Fibroblast of lung (primary cell): ENCODE measurements around the gene RASA2. TPM values are rescaled to one million over a fixed set of nuclear protein-coding genes. Genes with fewer than 3 reads are reported as not detected.

Experiments
- DNase-seq, 2 donors: peaks; one replicate each; pipeline versions ENCODE4 v3.0.0 to v3.0.0-alpha.2; 2010; ENCODE audit warnings: low read depth in 2 of 2
- H2AFZ ChIP-seq: 2 replicates; pipeline ENCODE4 v1.5.1; 2012; ENCODE audit warnings: low read length, control low read depth, inconsistent platforms
- H3K27ac ChIP-seq: 2 replicates; pipeline ENCODE4 v1.5.1; 2011; ENCODE audit warnings: low read length, control low read depth; ENCODE audit not compliant: insufficient read depth
- H3K27me3 ChIP-seq: 2 replicates; pipeline ENCODE4 v1.5.1; 2011; ENCODE audit warnings: mild to moderate bottlenecking, low read length; ENCODE audit not compliant: control insufficient read depth, insufficient read depth
- H3K36me3 ChIP-seq: 2 replicates; pipeline ENCODE4 v1.5.1; 2011; ENCODE audit warnings: low read length; ENCODE audit not compliant: control insufficient read depth, insufficient read depth
- H3K4me1 ChIP-seq: 2 replicates; pipeline ENCODE4 v1.5.1; 2011; ENCODE audit warnings: low read length; ENCODE audit not compliant: control insufficient read depth, insufficient read depth; ENCODE audit errors: extremely low read depth
- H3K4me2 ChIP-seq: 2 replicates; pipeline ENCODE4 v1.5.1; 2011; ENCODE audit warnings: low read length, control low read depth; ENCODE audit not compliant: insufficient read depth; ENCODE audit errors: extremely low read depth
- H3K4me3 ChIP-seq, 4 experiments: fragments of 200-600 bp in 1 of 4; sonication (generic) in 1 of 4; replicated peaks in 1 of 4; 2 replicates each; pipeline ENCODE4 v1.5.1; 2011 to 2016; ENCODE audit warnings: low read length in 4 of 4, low read depth in 3 of 4, mild to moderate bottlenecking in 3 of 4, control low read depth in 2 of 4, inconsistent platforms in 1 of 4, mixed read lengths in 1 of 4; ENCODE audit not compliant: insufficient read depth in 1 of 4; ENCODE audit errors: control extremely low read depth in 1 of 4
- H3K79me2 ChIP-seq: 2 replicates; pipeline ENCODE4 v1.5.1; 2012; ENCODE audit warnings: mild to moderate bottlenecking, low read length, inconsistent platforms; ENCODE audit not compliant: control insufficient read depth, insufficient read depth
- H3K9ac ChIP-seq: 2 replicates; pipeline ENCODE4 v1.5.1; 2011; ENCODE audit warnings: mild to moderate bottlenecking, low read length, control low read depth; ENCODE audit not compliant: insufficient read depth
- H3K9me3 ChIP-seq: 2 replicates; pipeline ENCODE4 v1.5.1; 2012; ENCODE audit warnings: low read depth, low read length; ENCODE audit not compliant: control insufficient read depth, insufficient read depth
- H4K20me1 ChIP-seq: 2 replicates; pipeline ENCODE4 v1.5.1; 2011; ENCODE audit warnings: low read length; ENCODE audit not compliant: control insufficient read depth, insufficient read depth; ENCODE audit errors: extremely low read depth
- EZH2 ChIP-seq: IDR thresholded peaks from 2 replicates; pipeline ENCODE4 v1.5.1; 2012; ENCODE audit warnings: low read length, control low read depth, mild to moderate bottlenecking; ENCODE audit errors: missing control alignments
- polyA plus RNA-seq, 2 donors: library from polyadenylated mRNA; depleted of rRNA in 1 of 2; stranded (reverse) in 1 of 2; unstranded in 1 of 2; fragments of >200 nt; gene quantifications; 2 replicates each; pipeline ENCODE4 v1.2.1, GENCODE V29; 2011 to 2012; ENCODE audit warnings: missing spikeins in 1 of 2
- total RNA-seq: library from RNA; depleted of rRNA; stranded (reverse); fragments of >200 nt; gene quantifications from 2 replicates; pipeline ENCODE4 v1.2.1, GENCODE V29; 2014
- TF ChIP-seq, protein P1 (sequence below), 2 donors: IDR thresholded peaks in 1 of 2; conservative IDR thresholded peaks in 1 of 2; 1 replicate in 1 of 2; 2 replicates in 1 of 2; pipeline ENCODE4 v1.5.1; 2011 to 2012; ENCODE audit warnings: low read length in 2 of 2, control low read depth in 1 of 2, inconsistent platforms in 1 of 2, low read depth in 1 of 2, mild to moderate bottlenecking in 1 of 2

The RASA2 gene
- total and polyA plus RNA-seq, 2 donors (not counting 1 experiment from before 2014, with no cell fraction given), result 10.0 to 11.4 TPM

- H3K4me2 ChIP-seq, result no peak overlapping the region
- H3K4me3 ChIP-seq, result no peak overlapping the region
- no peaks in the 10 kb centered on the region for H3K4me1 ChIP-seq
- H2AFZ ChIP-seq, result no peak overlapping the region
- no peaks in the 10 kb centered on the region for H4K20me1 ChIP-seq
- no peak overlapping the region for H3K9ac ChIP-seq
- H3K36me3 ChIP-seq, result no peaks in the 10 kb centered on the region
- no peak overlapping the region for H3K27ac ChIP-seq
- no peaks in the 10 kb centered on the region for H3K27me3 ChIP-seq
- TF ChIP-seq, protein P1, sequence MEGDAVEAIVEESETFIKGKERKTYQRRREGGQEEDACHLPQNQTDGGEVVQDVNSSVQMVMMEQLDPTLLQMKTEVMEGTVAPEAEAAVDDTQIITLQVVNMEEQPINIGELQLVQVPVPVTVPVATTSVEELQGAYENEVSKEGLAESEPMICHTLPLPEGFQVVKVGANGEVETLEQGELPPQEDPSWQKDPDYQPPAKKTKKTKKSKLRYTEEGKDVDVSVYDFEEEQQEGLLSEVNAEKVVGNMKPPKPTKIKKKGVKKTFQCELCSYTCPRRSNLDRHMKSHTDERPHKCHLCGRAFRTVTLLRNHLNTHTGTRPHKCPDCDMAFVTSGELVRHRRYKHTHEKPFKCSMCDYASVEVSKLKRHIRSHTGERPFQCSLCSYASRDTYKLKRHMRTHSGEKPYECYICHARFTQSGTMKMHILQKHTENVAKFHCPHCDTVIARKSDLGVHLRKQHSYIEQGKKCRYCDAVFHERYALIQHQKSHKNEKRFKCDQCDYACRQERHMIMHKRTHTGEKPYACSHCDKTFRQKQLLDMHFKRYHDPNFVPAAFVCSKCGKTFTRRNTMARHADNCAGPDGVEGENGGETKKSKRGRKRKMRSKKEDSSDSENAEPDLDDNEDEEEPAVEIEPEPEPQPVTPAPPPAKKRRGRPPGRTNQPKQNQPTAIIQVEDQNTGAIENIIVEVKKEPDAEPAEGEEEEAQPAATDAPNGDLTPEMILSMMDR (conservative IDR thresholded peaks at IDR 0.05 in 1 of 2, IDR thresholded peaks at IDR 0.05 in 1 of 2; ENCODE audit: low read depth in 1 of 2, low read length in 2 of 2), result no peak
- TF ChIP-seq EZH2, result no peak
- no peaks in the 10 kb centered on the region for H3K9me3 ChIP-seq
- DNase-seq, result no peak
- no peaks in the 10 kb centered on the region for H3K79me2 ChIP-seq
These were observed 115.9 kb downstream of the RASA2 start for GRCh38 chr3:141602706-141603105.

DNA sequence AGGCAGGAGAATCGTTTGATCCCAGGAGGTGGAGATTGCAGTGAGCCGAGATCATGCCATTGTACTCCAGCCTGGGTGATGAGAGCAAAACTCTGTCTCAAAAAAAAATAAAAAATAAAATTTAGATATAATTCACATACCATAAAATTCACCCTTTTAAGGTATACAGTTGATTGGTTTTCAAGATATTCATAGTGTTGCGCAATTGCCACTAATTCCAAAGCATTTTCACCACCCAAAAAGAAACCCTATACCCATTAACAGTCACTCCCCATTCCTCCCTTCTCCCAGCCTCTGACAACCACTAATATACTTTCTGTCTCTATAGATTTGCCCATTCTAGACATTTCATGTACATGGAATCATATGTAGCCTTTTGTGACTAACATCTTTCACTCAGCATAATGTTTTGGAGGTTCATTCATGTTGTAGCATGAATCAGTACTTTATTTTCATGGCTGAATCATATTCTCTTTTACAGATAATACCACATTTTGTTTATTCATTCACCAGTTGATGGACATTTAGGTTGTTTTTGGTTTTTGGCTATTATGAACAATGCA, 116.7 kb downstream of the RASA2 start:
- Histone ChIP-seq H3K9me3 (no peaks in the 10 kb centered on the region), H3K27me3 (no peaks in the 10 kb centered on the region), H3K36me3 (peaks cover 2% of the 10 kb centered on the region), H3K4me2 (no peak overlapping the region), H3K4me1 (no peaks in the 10 kb centered on the region), H4K20me1 (no peaks in the 10 kb centered on the region), H3K79me2 (no peaks in the 10 kb centered on the region), H3K9ac (no peak overlapping the region), H2AFZ (no peak overlapping the region), H3K4me3 (no peak overlapping the region), H3K27ac (no peak overlapping the region)
- TF ChIP-seq, protein P1 (conservative IDR thresholded peaks at IDR 0.05 in 1 of 2, IDR thresholded peaks at IDR 0.05 in 1 of 2; ENCODE audit: low read depth in 1 of 2, low read length in 2 of 2), result no peak
- TF ChIP-seq EZH2, result no peak
- DNase-seq, result no peak

DNA sequence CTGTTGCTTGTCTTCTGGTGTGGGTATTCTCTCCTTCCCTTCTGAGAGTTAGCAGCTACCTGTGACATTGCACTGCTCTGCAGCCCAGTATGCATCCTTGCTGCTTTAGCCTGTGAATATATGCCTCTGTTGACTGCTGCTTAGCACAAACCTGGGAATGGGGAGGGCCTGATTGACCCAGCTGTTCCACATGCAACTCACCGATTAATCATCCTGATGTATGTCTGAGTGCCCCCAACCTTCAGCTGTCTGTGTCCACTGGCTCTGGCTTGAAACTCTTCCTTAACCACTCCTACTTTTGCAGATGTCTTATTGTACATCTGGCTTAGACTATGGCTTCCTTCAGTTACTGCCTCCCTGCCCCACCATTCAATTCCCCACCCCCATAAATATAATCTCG, 119.1 kb downstream of the RASA2 start:
- Histone ChIP-seq H3K4me2 (no peak overlapping the region), H3K27me3 (no peaks in the 10 kb centered on the region), H3K9ac (no peak overlapping the region), H3K36me3 (peaks cover 5% of the 10 kb centered on the region), H4K20me1 (no peaks in the 10 kb centered on the region), H2AFZ (no peak overlapping the region), H3K27ac (no peak overlapping the region), H3K4me1 (no peaks in the 10 kb centered on the region), H3K4me3 (no peak overlapping the region), H3K9me3 (no peaks in the 10 kb centered on the region), H3K79me2 (no peaks in the 10 kb centered on the region)
- TF ChIP-seq, protein P1 (conservative IDR thresholded peaks at IDR 0.05 in 1 of 2, IDR thresholded peaks at IDR 0.05 in 1 of 2; ENCODE audit: low read depth in 1 of 2, low read length in 2 of 2), result no peak
- no peak for TF ChIP-seq EZH2
- DNase-seq, result no peak
